Glomerular endothelial cell (primary cell): ENCODE results near the gene PRDX2. TPM values are rescaled to one million over a fixed set of nuclear protein-coding genes. Genes with fewer than 3 reads are reported as not detected.

Source experiments
- DNase-seq: peaks from one replicate; pipeline ENCODE4 v3.0.0-alpha.2; 2011; ENCODE audit warnings: low read depth, low spot score; ENCODE audit errors: extremely low read depth
- total RNA-seq: library from RNA; depleted of rRNA; stranded (reverse); fragments of >200 nt; gene quantifications from 2 replicates; pipeline ENCODE4 v1.2.3, GENCODE V29; 2015

The PRDX2 gene
- total RNA-seq, 1 donor from 2014 or later, result 325 TPM

- no peak for DNase-seq
Measured at GRCh38 chr19:12783291-12783848, 18.2 kb downstream of the PRDX2 start.

GRCh38 chr19:12782424-12783290 is 18.9 kb downstream of the PRDX2 start:
- DNase-seq, result no peak

GRCh38 chr19:12782174-12782423 is 19.5 kb downstream of the PRDX2 start:
- no peak for DNase-seq

- no peak for DNase-seq
Measured at GRCh38 chr19:12779162-12779993, 22.2 kb downstream of the PRDX2 start.

GRCh38 chr19:12778905-12779161 is 22.8 kb downstream of the PRDX2 start:
- no peak for DNase-seq

GRCh38 chr19:12778017-12778904 is 23.3 kb downstream of the PRDX2 start:
- DNase-seq, result no peak

GRCh38 chr19:12777217-12778016 is 24.2 kb downstream of the PRDX2 start:
- DNase-seq, result no peak

- DNase-seq, result no peak
Measured at GRCh38 chr19:12774588-12775555, 26.7 kb downstream of the PRDX2 start, which contains the start of gene HOOK2. TSS of gene HOOK2 (minus strand) at chr19:12775552. CDS start at chr19:12775449, 103 bp downstream.

- no peak for DNase-seq
Measured at GRCh38 chr19:12773571-12773970, 28.0 kb downstream of the PRDX2 start.

GRCh38 chr19:12772323-12772722 is 29.3 kb downstream of the PRDX2 start:
- DNase-seq, result no peak

- no peak for DNase-seq
Measured at GRCh38 chr19:12770922-12771321, 30.7 kb downstream of the PRDX2 start.

- DNase-seq, result no peak
Measured at GRCh38 chr19:12769689-12770088, 31.9 kb downstream of the PRDX2 start.

- no peak for DNase-seq
Measured at GRCh38 chr19:12767666-12768065, 33.9 kb downstream of the PRDX2 start.

GRCh38 chr19:12767150-12767549 is 34.5 kb downstream of the PRDX2 start:
- no peak for DNase-seq

- no peak for DNase-seq
Measured at GRCh38 chr19:12766051-12766521, 35.5 kb downstream of the PRDX2 start.

- no peak for DNase-seq
Measured at GRCh38 chr19:12764698-12765097, 36.9 kb downstream of the PRDX2 start.

GRCh38 chr19:12763100-12763499 is 38.5 kb downstream of the PRDX2 start:
- no peak for DNase-seq

- DNase-seq, result no peak
Measured at GRCh38 chr19:12759686-12760085, 41.9 kb downstream of the PRDX2 start.
